GM08714 (cell line): ENCODE data around the gene OR11H7.
"Not testable (repeated sequence)": the region's sequence is repeated elsewhere in the genome, so short reads cannot be mapped to it uniquely, and the experiment has no call there.

Source experiments
- H3K4me3 ChIP-seq: fragments of 200-500 bp; sonication (Bioruptor generic); 2 replicates; pipeline ENCODE4 v1.5.1; 2014; ENCODE audit warnings: mild to moderate bottlenecking, low read length, inconsistent platforms
- ZNF274 ChIP-seq: IDR thresholded peaks from 2 replicates; pipeline ENCODE4 v1.6.1; 2012; ENCODE audit warnings: mild to moderate bottlenecking, low read depth, low read length

Gene OR11H7

GRCh38 chr14:20228681-20229080, at the start of gene OR11H7:
Gene OR11H7, plus strand, starts transcription at chr14:20228981.
- TF ChIP-seq ZNF274, result no peak
- H3K4me3 ChIP-seq, result no peak within 1 kb of the TSS

- H3K4me3 ChIP-seq, result no peak overlapping the region
- no peak for TF ChIP-seq ZNF274
Observed at GRCh38 chr14:20179218-20179617, 49.6 kb upstream of the OR11H7 start.

GRCh38 chr14:20179880-20180279, 48.9 kb upstream of the OR11H7 start:
- H3K4me3 ChIP-seq, result no peak overlapping the region
- no peak for TF ChIP-seq ZNF274

- no peak for TF ChIP-seq ZNF274
- H3K4me3 ChIP-seq, result no peak overlapping the region
Observed at GRCh38 chr14:20180486-20180885, 48.3 kb upstream of the OR11H7 start.

- H3K4me3 ChIP-seq, result no peak overlapping the region
- no peak for TF ChIP-seq ZNF274
Observed at GRCh38 chr14:20184181-20184580, 44.6 kb upstream of the OR11H7 start.

- no peak for TF ChIP-seq ZNF274
- H3K4me3 ChIP-seq, result no peak within 1 kb of the TSS
Observed at GRCh38 chr14:20190596-20190995, 38.2 kb upstream of the OR11H7 start, which contains the start of gene OR11G2. Gene OR11G2, plus strand, starts transcription at chr14:20190896. Its CDS starts 6,542 bp downstream, at chr14:20197438.

GRCh38 chr14:20191396-20191795, 37.4 kb upstream of the OR11H7 start:
- H3K4me3 ChIP-seq, result no peak overlapping the region

GRCh38 chr14:20194101-20194500, 34.7 kb upstream of the OR11H7 start:
- TF ChIP-seq ZNF274, result no peak
- no peak overlapping the region for H3K4me3 ChIP-seq

More at GRCh38 chr14:20191396-20191795, 37.4 kb upstream of the OR11H7 start:
- TF ChIP-seq ZNF274, result no peak

GRCh38 chr14:20195170-20195569, 33.6 kb upstream of the OR11H7 start:
- H3K4me3 ChIP-seq, result not testable (repeated sequence)

GRCh38 chr14:20195911-20196310, 32.9 kb upstream of the OR11H7 start:
- H3K4me3 ChIP-seq, result no peak overlapping the region
- TF ChIP-seq ZNF274, result no peak

- TF ChIP-seq ZNF274, result no peak
- H3K4me3 ChIP-seq, result no peak overlapping the region
Observed at GRCh38 chr14:20197459-20197858, 31.3 kb upstream of the OR11H7 start.

- no peak for TF ChIP-seq ZNF274
- no peak overlapping the region for H3K4me3 ChIP-seq
Observed at GRCh38 chr14:20198991-20199390, 29.8 kb upstream of the OR11H7 start.

- no peak for TF ChIP-seq ZNF274
- H3K4me3 ChIP-seq, result no peak overlapping the region
Observed at GRCh38 chr14:20204721-20205120, 24.1 kb upstream of the OR11H7 start.

GRCh38 chr14:20209595-20209994, 19.2 kb upstream of the OR11H7 start:
- H3K4me3 ChIP-seq, result no peak overlapping the region
- no peak for TF ChIP-seq ZNF274

- not testable (repeated sequence) for H3K4me3 ChIP-seq
Observed at GRCh38 chr14:20212406-20212805, 16.4 kb upstream of the OR11H7 start.

GRCh38 chr14:20215196-20215595, 13.6 kb upstream of the OR11H7 start:
- no peak overlapping the region for H3K4me3 ChIP-seq
- TF ChIP-seq ZNF274, result no peak

- no peak overlapping the region for H3K4me3 ChIP-seq
- no peak for TF ChIP-seq ZNF274
Observed at GRCh38 chr14:20219033-20219432, 9.7 kb upstream of the OR11H7 start.

- no peak within 1 kb of the TSS for H3K4me3 ChIP-seq
- no peak for TF ChIP-seq ZNF274
Observed at GRCh38 chr14:20223410-20223809, 5.4 kb upstream of the OR11H7 start, which contains the start of gene OR11H6. Gene OR11H6, plus strand, starts transcription at chr14:20223710. Its CDS starts 0 bp downstream, at chr14:20223710.

- H3K4me3 ChIP-seq, result not testable (repeated sequence)
Observed at GRCh38 chr14:20235415-20235814, 6.6 kb downstream of the OR11H7 start.
